Testis (tissue), 3 donors: ENCODE data around the gene HSPA12A. TPM values are rescaled to one million over a fixed set of nuclear protein-coding genes. Genes with fewer than 3 reads are reported as not detected.
A peak's percentile ranks its signal among the peaks of the same experiment; 100 is the strongest.
"Not testable (repeated sequence)": the region's sequence is repeated elsewhere in the genome, so short reads cannot be mapped to it uniquely, and the experiment has no call there.

Experiments
- DNase-seq: peaks from one replicate; pipeline ENCODE4 v3.0.0-alpha.2; 2019
- H3K27ac ChIP-seq, 2 donors: fragments of 200-600 bp; sonication (generic); one replicate each; pipeline ENCODE4 v1.5.1; 2019
- H3K27me3 ChIP-seq: fragments of 200-600 bp; sonication (generic); one replicate; pipeline ENCODE4 v1.5.1; 2019
- H3K36me3 ChIP-seq: fragments of 200-600 bp; sonication (generic); one replicate; pipeline ENCODE4 v1.5.1; 2017; ENCODE audit warnings: low read depth; ENCODE audit errors: missing control alignments
- H3K4me1 ChIP-seq: fragments of 200-600 bp; sonication (generic); one replicate; pipeline ENCODE4 v1.5.1; 2019
- H3K4me3 ChIP-seq, 2 donors: fragments of 200-600 bp; sonication (generic); one replicate each; pipeline ENCODE4 v1.5.1; 2017 to 2019
- H3K9me3 ChIP-seq: fragments of 200-600 bp; sonication (generic); one replicate; pipeline ENCODE4 v1.5.1; 2017
- CTCF ChIP-seq, 3 experiments: fragments of 450-650 bp in 2 of 3; fragments of 200-600 bp in 1 of 3; sonication (generic) in 1 of 3; IDR thresholded peaks; one replicate each; pipeline ENCODE4 v1.5.1; 2016 to 2019; ENCODE audit warnings: antibody characterized with exemption in 3 of 3, mild to moderate bottlenecking in 2 of 3, moderate library complexity in 1 of 3
- POLR2A ChIP-seq: fragments of 450-650 bp; IDR thresholded peaks from one replicate; pipeline ENCODE4 v1.6.1; 2017; ENCODE audit warnings: antibody characterized with exemption, mild to moderate bottlenecking, moderate library complexity
- WGBS, 2 donors: methylation state at CpG; one replicate each; pipeline ENCODE4 v1.1.5; 2018; 5-methylcytosine and 5-hydroxymethylcytosine counted together
- intact Hi-C: fragments of 100-400 bp; cut with DNase I; formaldehyde crosslinking; loops from one replicate; pipeline ENCODE4 v1.15.1; 2023; ENCODE audit warnings: low total_unique reads
- polyA plus RNA-seq: library from polyadenylated mRNA; stranded (reverse); fragments of 350-450 nt; fragmentation: Illumina TruSeq; extraction: RNeasy Lipid Tissue Mini Kit (QIAGEN cat#74804); gene quantifications from one replicate; pipeline ENCODE4 v1.2.3, GENCODE V29; 2014; ENCODE audit warnings: low read depth, low replicate concordance; ENCODE audit not compliant: insufficient read depth
- total RNA-seq, 2 donors: library from RNA; depleted of rRNA; stranded (reverse); fragments of >200 nt; gene quantifications; one replicate each; pipeline ENCODE4 v1.2.3, GENCODE V29; 2016

HSPA12A gene
- total and polyA plus RNA-seq, 3 donors from 2014 or later = 20.9 to 34.6 (median 28.4) TPM

- intact Hi-C loops = no loop called here
- peaks cover 18% of the 10 kb centered on the region for H3K4me1 ChIP-seq
- no peaks in the 10 kb centered on the region for H3K27me3 ChIP-seq
These were observed 28.5 kb downstream of the HSPA12A start for GRCh38 chr10:116713846-116714245.

GRCh38 chr10:116712989-116713543 is 29.3 kb downstream of the HSPA12A start:
- peaks cover 15% of the 10 kb centered on the region for H3K4me1 ChIP-seq

More at GRCh38 chr10:116713846-116714245, 28.5 kb downstream of the HSPA12A start:
- Histone ChIP-seq H3K27ac (no peak overlapping the region), H3K4me3 (no peak overlapping the region), H3K9me3 (no peaks in the 10 kb centered on the region), H3K36me3 (no peaks in the 10 kb centered on the region)
- DNase-seq = no peak
- 52 to 86% methylated on average over 1 of the region's 1 CpG for WGBS, 2 donors
- TF ChIP-seq POLR2A (no peak), CTCF (IDR thresholded peaks at IDR 0.05) (no peak)

GRCh38 chr10:116712519-116712918 is 29.8 kb downstream of the HSPA12A start:
- intact Hi-C loops = no loop called here
- Histone ChIP-seq H3K4me3 (no peak overlapping the region), H3K9me3 (no peaks in the 10 kb centered on the region), H3K27me3 (no peaks in the 10 kb centered on the region), H3K4me1 (peaks cover 13% of the 10 kb centered on the region), H3K27ac (no peak overlapping the region), H3K36me3 (no peaks in the 10 kb centered on the region)
- no peak for TF ChIP-seq POLR2A
- no peak for TF ChIP-seq CTCF (IDR thresholded peaks at IDR 0.05)
- no peak for DNase-seq
- 58 to 66% methylated on average over 3 of the region's 3 CpGs for WGBS, 2 donors

More at GRCh38 chr10:116712989-116713543, 29.3 kb downstream of the HSPA12A start:
- TF ChIP-seq CTCF (IDR thresholded peaks at IDR 0.05) = no peak
- Histone ChIP-seq H3K4me3 (no peak overlapping the region), H3K36me3 (no peaks in the 10 kb centered on the region), H3K27ac (no peak overlapping the region), H3K9me3 (no peaks in the 10 kb centered on the region), H3K27me3 (no peaks in the 10 kb centered on the region)
- WGBS, 2 donors = 63 to 84% methylated on average over 2 of the region's 2 CpGs
- no peak for DNase-seq
- intact Hi-C loops = no loop called here

GRCh38 chr10:116711803-116712202 is 30.6 kb downstream of the HSPA12A start:
- DNase-seq = peak; percentile 50
- WGBS, 2 donors = 49 to 71% methylated on average over 10 of the region's 10 CpGs
- H3K9me3 ChIP-seq, H3K27me3 ChIP-seq, intact Hi-C loops, H3K4me3 ChIP-seq, H3K36me3 ChIP-seq, H3K27ac ChIP-seq: not testable (repeated sequence)
- H3K4me1 ChIP-seq = peaks cover 10% of the 10 kb centered on the region

GRCh38 chr10:116710076-116710475 is 32.3 kb downstream of the HSPA12A start:
- TF ChIP-seq POLR2A (no peak), CTCF (IDR thresholded peaks at IDR 0.05) (no peak)
- Histone ChIP-seq H3K27ac (no peak overlapping the region), H3K27me3 (no peaks in the 10 kb centered on the region), H3K4me3 (no peak overlapping the region), H3K36me3 (no peaks in the 10 kb centered on the region), H3K9me3 (no peaks in the 10 kb centered on the region), H3K4me1 (peaks cover 5% of the 10 kb centered on the region)
- 83 to 100% methylated on average over 4 of the region's 4 CpGs for WGBS, 2 donors
- intact Hi-C loops = no loop called here
- DNase-seq = no peak
